IMR-90 (cell line): ENCODE results near the gene GNAT1. TPM values are rescaled to one million over a fixed set of nuclear protein-coding genes. Genes with fewer than 3 reads are reported as not detected.

Experiments used
- ATAC-seq: fragments of 200-7000 bp; cut with Tn5 transposase; 2 replicates; pipeline ENCODE4 v1.9.1; 2020; ENCODE audit warnings: low read depth, mild to moderate bottlenecking, moderate library complexity
- BruUV-seq: library from RNA; stranded (reverse); fragments of 400-500 nt; replicated peaks from 2 replicates; lab custom pipeline; 2021; lab: Mats Ljungman, UMichigan
- CTCF ChIA-PET: fragments of 300-600 bp; formaldehyde crosslinking; extraction: SDS; loops from one replicate; lab custom pipeline; 2021; ENCODE audit warnings: antibody characterized with exemption; lab: Yijun Ruan, JAX
- POLR2A ChIA-PET: fragments of 300-600 bp; sonication (Branson Sonifier 250); formaldehyde crosslinking; loops from one replicate; lab custom pipeline; 2022; ENCODE audit warnings: antibody characterized with exemption; ENCODE audit not compliant: unreplicated experiment; lab: Charles Lee
- DNase-seq: peaks from one replicate; pipeline ENCODE4 v3.0.0; 2013
- H2AFZ ChIP-seq: replicated peaks from 2 replicates; pipeline ENCODE3; 2013; ENCODE audit warnings: low read length, mild to moderate bottlenecking; ENCODE audit not compliant: poor library complexity
- H2AK5ac ChIP-seq: 2 replicates; pipeline ENCODE4 v1.6.1; 2013; ENCODE audit warnings: low read depth, low read length, inconsistent platforms
- H2AK9ac ChIP-seq: replicated peaks from 2 replicates; pipeline ENCODE3; 2013; ENCODE audit warnings: mild to moderate bottlenecking, low read depth, low read length, moderate library complexity; ENCODE audit not compliant: poor library complexity
- H2BK120ac ChIP-seq: 2 replicates; pipeline ENCODE4 v1.6.1; 2013; ENCODE audit warnings: low read depth, low read length, inconsistent platforms
- H2BK15ac ChIP-seq: 3 replicates; pipeline ENCODE4 v1.6.1; 2013; ENCODE audit warnings: low read depth, low read length, inconsistent platforms
- H2BK20ac ChIP-seq: 2 replicates; pipeline ENCODE4 v1.6.1; 2013; ENCODE audit warnings: low read depth, mild to moderate bottlenecking, inconsistent platforms, low read length, moderate library complexity
- H2BK5ac ChIP-seq: 2 replicates; pipeline ENCODE4 v1.6.1; 2013; ENCODE audit warnings: mild to moderate bottlenecking, low read depth, low read length, inconsistent platforms; ENCODE audit not compliant: poor library complexity, severe bottlenecking
- H3K14ac ChIP-seq: replicated peaks from 2 replicates; pipeline ENCODE4 v1.6.1; 2013; ENCODE audit warnings: low read depth, low read length, inconsistent platforms
- H3K18ac ChIP-seq: 2 replicates; pipeline ENCODE4 v1.6.1; 2013; ENCODE audit warnings: low read depth, low read length, control low read depth
- H3K23ac ChIP-seq: 2 replicates; pipeline ENCODE4 v1.6.1; 2013; ENCODE audit warnings: low read depth, low read length, inconsistent platforms
- H3K27ac ChIP-seq: 2 replicates; pipeline ENCODE4 v1.5.1; 2013; ENCODE audit warnings: mild to moderate bottlenecking, control low read depth, low read length; ENCODE audit not compliant: insufficient read depth
- H3K27me3 ChIP-seq: 2 replicates; pipeline ENCODE4 v1.6.1; 2013; ENCODE audit warnings: low read length; ENCODE audit not compliant: control insufficient read depth, insufficient read depth
- H3K36me3 ChIP-seq: 2 replicates; pipeline ENCODE4 v1.6.1; 2013; ENCODE audit warnings: low read length, mixed read lengths; ENCODE audit not compliant: control insufficient read depth, insufficient read depth
- H3K4ac ChIP-seq: 2 replicates; pipeline ENCODE4 v1.6.1; 2013; ENCODE audit warnings: low read depth, low read length, inconsistent platforms
- H3K4me1 ChIP-seq: 2 replicates; pipeline ENCODE4 v1.6.1; 2013; ENCODE audit warnings: low read length, mixed read lengths; ENCODE audit not compliant: control insufficient read depth, insufficient read depth
- H3K4me2 ChIP-seq: 2 replicates; pipeline ENCODE4 v1.6.1; 2013; ENCODE audit warnings: low read depth, mild to moderate bottlenecking, control low read depth, low read length, moderate library complexity
- H3K4me3 ChIP-seq: 2 replicates; pipeline ENCODE4 v1.5.1; 2013; ENCODE audit warnings: low read depth, mild to moderate bottlenecking, control low read depth, low read length, moderate library complexity; ENCODE audit not compliant: insufficient read depth
- H3K56ac ChIP-seq: 2 replicates; pipeline ENCODE4 v1.6.1; 2013; ENCODE audit warnings: low read length, inconsistent platforms; ENCODE audit not compliant: insufficient read depth; ENCODE audit errors: extremely low read depth
- H3K79me1 ChIP-seq, 2 experiments: 2 replicates each; pipeline ENCODE4 v1.6.1; 2013; ENCODE audit warnings: low read length in 2 of 2, inconsistent platforms in 1 of 2, low read depth in 1 of 2
- H3K9ac ChIP-seq: 2 replicates; pipeline ENCODE4 v1.6.1; 2013; ENCODE audit warnings: low read depth, low read length, control low read depth
- H3K9me1 ChIP-seq: 2 replicates; pipeline ENCODE4 v1.6.1; 2013; ENCODE audit warnings: low read length, inconsistent platforms; ENCODE audit not compliant: insufficient read depth
- H3K9me3 ChIP-seq: 2 replicates; pipeline ENCODE4 v1.6.1; 2013; ENCODE audit warnings: low read length; ENCODE audit not compliant: control insufficient read depth, insufficient read depth
- H4K20me1 ChIP-seq: 2 replicates; pipeline ENCODE4 v1.6.1; 2013; ENCODE audit warnings: low read length, inconsistent platforms; ENCODE audit not compliant: insufficient read depth
- H4K5ac ChIP-seq: 2 replicates; pipeline ENCODE4 v1.6.1; 2013; ENCODE audit warnings: mild to moderate bottlenecking, low read depth, low read length, control low read depth
- H4K8ac ChIP-seq, 2 experiments: 2 replicates each; pipeline ENCODE4 v1.6.1; 2013; ENCODE audit warnings: low read depth in 2 of 2, low read length in 2 of 2, control low read depth in 1 of 2, inconsistent platforms in 1 of 2
- H4K91ac ChIP-seq: 2 replicates; pipeline ENCODE4 v1.6.1; 2013; ENCODE audit warnings: low read depth, low read length, inconsistent platforms; ENCODE audit not compliant: insufficient read depth
- BHLHE40 ChIP-seq: fragments of 150-350 bp; IDR thresholded peaks from 2 replicates; pipeline ENCODE4 v1.6.1; 2016; ENCODE audit warnings: mild to moderate bottlenecking, low read depth, low read length
- CEBPB ChIP-seq: IDR thresholded peaks from 2 replicates; pipeline ENCODE4 v1.6.1; 2012; ENCODE audit warnings: low read depth, low read length, improper control_type of control experiment
- CHD1 ChIP-seq: IDR thresholded peaks from 2 replicates; pipeline ENCODE4 v1.6.1; 2012; ENCODE audit warnings: low read depth, low read length, improper control_type of control experiment
- CTCF ChIP-seq: conservative IDR thresholded peaks from 2 replicates; pipeline ENCODE4 v1.5.1; 2012; ENCODE audit warnings: mild to moderate bottlenecking, low read depth, low read length, improper control_type of control experiment
- ELK1 ChIP-seq: fragments of 150-350 bp; IDR thresholded peaks from 2 replicates; pipeline ENCODE4 v1.6.1; 2016; ENCODE audit warnings: low read depth, mild to moderate bottlenecking, low read length, moderate library complexity, borderline replicate concordance
- FOS ChIP-seq: fragments of 150-350 bp; IDR thresholded peaks from 2 replicates; pipeline ENCODE4 v1.6.1; 2016; ENCODE audit warnings: low read depth, low read length
- MAFK ChIP-seq: IDR thresholded peaks from 2 replicates; pipeline ENCODE4 v1.6.1; 2012; ENCODE audit warnings: low read depth, low read length, improper control_type of control experiment
- MAZ ChIP-seq: IDR thresholded peaks from 2 replicates; pipeline ENCODE4 v1.6.1; 2012; ENCODE audit warnings: low read depth, mild to moderate bottlenecking, low read length, improper control_type of control experiment, moderate library complexity, borderline replicate concordance
- MXI1 ChIP-seq: IDR thresholded peaks from 2 replicates; pipeline ENCODE4 v1.6.1; 2012; ENCODE audit warnings: low read depth, mild to moderate bottlenecking, low read length, moderate library complexity, borderline replicate concordance
- NFE2L2 ChIP-seq: fragments of 150-350 bp; IDR thresholded peaks from 2 replicates; pipeline ENCODE4 v1.6.1; 2016; ENCODE audit warnings: low read depth, mild to moderate bottlenecking, low read length
- POLR2A ChIP-seq: IDR thresholded peaks from 2 replicates; pipeline ENCODE4 v1.6.1; 2012; ENCODE audit warnings: mild to moderate bottlenecking, low read depth, low read length
- RAD21 ChIP-seq: IDR thresholded peaks from 2 replicates; pipeline ENCODE4 v1.6.1; 2012; ENCODE audit warnings: low read length, improper control_type of control experiment
- RCOR1 ChIP-seq: IDR thresholded peaks from 2 replicates; pipeline ENCODE4 v1.6.1; 2012; ENCODE audit warnings: mild to moderate bottlenecking, low read length, improper control_type of control experiment; ENCODE audit not compliant: insufficient replicate concordance
- RFX5 ChIP-seq: IDR thresholded peaks from 2 replicates; pipeline ENCODE4 v1.8.0; 2012; ENCODE audit warnings: low read depth, mild to moderate bottlenecking, low read length, moderate library complexity
- SMC3 ChIP-seq: fragments of 150-350 bp; IDR thresholded peaks from 2 replicates; pipeline ENCODE4 v1.6.1; 2016; ENCODE audit warnings: low read depth, mild to moderate bottlenecking, antibody characterized with exemption, low read length, moderate library complexity
- USF2 ChIP-seq: fragments of 150-350 bp; IDR thresholded peaks from 2 replicates; pipeline ENCODE4 v1.6.1; 2017; ENCODE audit warnings: mild to moderate bottlenecking, antibody characterized with exemption, low read length, low read depth
- WGBS, 2 experiments: methylation state at CpG; one replicate each; pipeline versions ENCODE4 v1.1.5 to v1.1.7; 2013; ENCODE audit warnings: missing lambda C conversion rate in 2 of 2; ENCODE audit not compliant: insufficient read length in 1 of 2; ENCODE audit errors: extremely low coverage in 2 of 2; 5-methylcytosine and 5-hydroxymethylcytosine counted together
- dilution Hi-C: fragments of 300-500 bp; cut with HindIII; formaldehyde crosslinking; loops from one replicate; pipeline ENCODE4 v1.14.3; 2018; ENCODE audit warnings: low sequenced_read_pairs; ENCODE audit not compliant: unreplicated experiment
- in situ Hi-C: fragments of 300-500 bp; cut with MboI; formaldehyde crosslinking; loops from 3 replicates; pipeline ENCODE4 v1.14.3; 2019; ENCODE audit warnings: low sequenced_read_pairs, inconsistent platforms, mixed read lengths
- intact Hi-C: fragments of 100-400 bp; cut with micrococcal nuclease; formaldehyde crosslinking; loops from 2 replicates; pipeline ENCODE4 v1.10.0; 2022
- polyA plus RNA-seq, 3 experiments: library from polyadenylated mRNA; depleted of rRNA; stranded (reverse); fragments of >200 nt; gene quantifications; 2 replicates each; pipeline ENCODE4 v1.2.3, GENCODE V29; 2012; ENCODE audit warnings: low replicate concordance in 1 of 3
- total RNA-seq: library from RNA; depleted of rRNA; stranded (reverse); fragments of >200 nt; gene quantifications from 2 replicates; pipeline ENCODE4 v1.2.3, GENCODE V29; 2012

GNAT1 gene
- total and polyA plus RNA-seq, 2 of the 4 experiments (the other 2 are of a cell fraction): not detected

GRCh38 chr3:50193286-50193685 lies 1.9 kb downstream of the GNAT1 start:
- H3K36me3 ChIP-seq: peaks cover 2% of the 10 kb centered on the region; the same call in 1 of the 2 replicates
- H2AK5ac ChIP-seq: no peak overlapping the region
- H4K20me1 ChIP-seq: peaks cover 4% of the 10 kb centered on the region; the same call in 1 of the 2 replicates
- H2AFZ ChIP-seq: peak overlapping the region; percentile 33
- no peaks in the 10 kb centered on the region for H3K79me1 ChIP-seq
- H4K8ac ChIP-seq: no peak overlapping the region
- intact Hi-C loops: no loop called here
- H2BK15ac ChIP-seq: no peak overlapping the region
- no peaks in the 10 kb centered on the region for H3K4me1 ChIP-seq
- no peak overlapping the region for H2BK120ac ChIP-seq
- no peak overlapping the region for H2BK20ac ChIP-seq
- H3K23ac ChIP-seq: no peak overlapping the region
- no peak overlapping the region for H2BK5ac ChIP-seq
- H3K18ac ChIP-seq: no peak overlapping the region
- dilution Hi-C loops: no loop called here
- in situ Hi-C loops: loop anchor here (5.0 kb wide), 2 partner anchors 34 to 79 kb away; no protein-coding TSS in a partner anchor
- no peak overlapping the region for H2AK9ac ChIP-seq
- H3K9me1 ChIP-seq: no peaks in the 10 kb centered on the region
- POLR2A ChIA-PET: no interaction called here
- no peak overlapping the region for H3K56ac ChIP-seq
- no peak for DNase-seq
- H3K9ac ChIP-seq: no peak overlapping the region
- H3K4ac ChIP-seq: no peak overlapping the region
- H4K91ac ChIP-seq: no peak overlapping the region
- no peak overlapping the region for H3K27ac ChIP-seq
- TF ChIP-seq RFX5 (no peak), CHD1 (no peak), RAD21 (no peak), CEBPB (no peak), MXI1 (no peak), POLR2A (no peak), FOS (no peak), CTCF (no peak), USF2 (no peak), RCOR1 (no peak), MAFK (no peak), SMC3 (no peak), NFE2L2 (no peak), ELK1 (no peak), BHLHE40 (no peak), MAZ (no peak)
- no peak overlapping the region for H3K4me2 ChIP-seq
- H3K4me3 ChIP-seq: no peak overlapping the region
- no peaks in the 10 kb centered on the region for H3K9me3 ChIP-seq
- no peak overlapping the region for H3K14ac ChIP-seq
- H3K27me3 ChIP-seq: peaks cover 29% of the 10 kb centered on the region
- ATAC-seq: no peak
- 52% methylated on average over 36 of the region's 36 CpGs; no CpG with 5 or more reads in 1 of the 2 experiments for WGBS, 2 experiments
- no peak overlapping the region for H4K5ac ChIP-seq
- no TSS peak for BruUV-seq
- CTCF ChIA-PET: no interaction called here
